Astrocyte (in vitro differentiated cells and primary cell): ENCODE results near the gene TSPAN19. TPM values are rescaled to one million over a fixed set of nuclear protein-coding genes. Genes with fewer than 3 reads are reported as not detected.

Source experiments
- DNase-seq: peaks from one replicate; pipeline ENCODE4 v3.0.0-alpha.2; 2010; ENCODE audit warnings: low read depth
- FAIRE-seq: peaks from 2 replicates; lab custom pipeline; 2011; peaks lifted over from hg19 to GRCh38; lab: Jason Lieb, UNC
- H2AFZ ChIP-seq: 2 replicates; pipeline ENCODE4 v1.6.0; 2012; ENCODE audit warnings: low read depth, low read length, inconsistent platforms
- H3K27ac ChIP-seq: 2 replicates; pipeline ENCODE4 v1.5.1; 2011; ENCODE audit warnings: low read depth, low read length, inconsistent platforms
- H3K27me3 ChIP-seq: 2 replicates; pipeline ENCODE4 v1.6.0; 2011; ENCODE audit warnings: low read length, inconsistent platforms; ENCODE audit not compliant: insufficient read depth
- H3K36me3 ChIP-seq: 2 replicates; pipeline ENCODE4 v1.5.1; 2011; ENCODE audit warnings: low read length, inconsistent platforms; ENCODE audit not compliant: insufficient read depth
- H3K4me1 ChIP-seq: 2 replicates; pipeline ENCODE4 v1.5.1; 2011; ENCODE audit warnings: low read length, inconsistent platforms; ENCODE audit not compliant: insufficient read depth
- H3K4me2 ChIP-seq: 2 replicates; pipeline ENCODE4 v1.6.0; 2012; ENCODE audit warnings: low read length, inconsistent platforms
- H3K4me3 ChIP-seq: 2 replicates; pipeline ENCODE4 v1.5.1; 2011; ENCODE audit warnings: low read depth, mild to moderate bottlenecking, low read length, inconsistent platforms; ENCODE audit not compliant: insufficient read depth
- H3K79me2 ChIP-seq: 2 replicates; pipeline ENCODE4 v1.6.0; 2012; ENCODE audit warnings: mild to moderate bottlenecking, low read length, inconsistent platforms; ENCODE audit not compliant: insufficient read depth
- H3K9ac ChIP-seq: 2 replicates; pipeline ENCODE4 v1.6.0; 2012; ENCODE audit warnings: mild to moderate bottlenecking, low read length, inconsistent platforms
- H3K9me3 ChIP-seq: 2 replicates; pipeline ENCODE4 v1.5.1; 2012; ENCODE audit warnings: low read depth, mild to moderate bottlenecking, low read length, inconsistent platforms; ENCODE audit not compliant: insufficient read depth
- H4K20me1 ChIP-seq: 2 replicates; pipeline ENCODE4 v1.6.0; 2012; ENCODE audit warnings: low read length, inconsistent platforms; ENCODE audit not compliant: insufficient read depth
- H3K27ac Mint-ChIP-seq: one replicate; pipeline ENCODE4 v1.8.0; 2021; ENCODE audit warnings: mild to moderate bottlenecking, mixed read lengths; ENCODE audit not compliant: unreplicated experiment
- H3K27me3 Mint-ChIP-seq: one replicate; pipeline ENCODE4 v1.8.0; 2021; ENCODE audit warnings: low read depth, mixed read lengths; ENCODE audit not compliant: unreplicated experiment
- H3K36me3 Mint-ChIP-seq: one replicate; pipeline ENCODE4 v1.8.0; 2021; ENCODE audit warnings: low read depth, mixed read lengths; ENCODE audit not compliant: unreplicated experiment
- H3K4me1 Mint-ChIP-seq: one replicate; pipeline ENCODE4 v1.8.0; 2021; ENCODE audit warnings: low read depth, mixed read lengths; ENCODE audit not compliant: unreplicated experiment
- H3K4me3 Mint-ChIP-seq: one replicate; pipeline ENCODE4 v1.8.0; 2021; ENCODE audit warnings: mild to moderate bottlenecking, moderate library complexity, mixed read lengths; ENCODE audit not compliant: unreplicated experiment
- H3K9me3 Mint-ChIP-seq: one replicate; pipeline ENCODE4 v1.8.0; 2021; ENCODE audit warnings: mild to moderate bottlenecking, mixed read lengths; ENCODE audit not compliant: unreplicated experiment
- CTCF ChIP-seq: IDR thresholded peaks from 2 replicates; pipeline ENCODE4 v1.5.1; 2011; ENCODE audit warnings: low read depth, mild to moderate bottlenecking, inconsistent platforms, low read length, moderate library complexity; ENCODE audit not compliant: insufficient read depth
- EZH2 ChIP-seq: IDR thresholded peaks from 2 replicates; pipeline ENCODE4 v1.6.1; 2012; ENCODE audit warnings: mild to moderate bottlenecking, low read length, inconsistent platforms; ENCODE audit not compliant: insufficient read depth
- total RNA-seq: library from RNA; stranded (reverse); gene quantifications from 2 replicates; pipeline ENCODE4 v1.2.1, GENCODE V29; 2021

Gene TSPAN19
- total RNA-seq, 1 donor from 2014 or later, result not detected

GRCh38 chr12:84978921-84979320 lies 57.2 kb downstream of the TSPAN19 start:
- H3K4me1 ChIP-seq, result no peaks in the 10 kb centered on the region
- no peaks in the 10 kb centered on the region for H4K20me1 ChIP-seq
- no peak for FAIRE-seq
- H3K4me3 Mint-ChIP-seq, result no peak overlapping the region
- H3K36me3 Mint-ChIP-seq, result no peaks in the 10 kb centered on the region
- no peak for DNase-seq
- H3K9me3 ChIP-seq, result no peaks in the 10 kb centered on the region
- no peak overlapping the region for H2AFZ ChIP-seq
- no peak overlapping the region for H3K27ac Mint-ChIP-seq
- H3K27me3 ChIP-seq, result no peaks in the 10 kb centered on the region
- no peak overlapping the region for H3K4me2 ChIP-seq
- H3K9ac ChIP-seq, result no peak overlapping the region
- no peak overlapping the region for H3K27ac ChIP-seq
- H3K4me1 Mint-ChIP-seq, result peaks cover 11% of the 10 kb centered on the region
- H3K79me2 ChIP-seq, result no peaks in the 10 kb centered on the region
- TF ChIP-seq CTCF (no peak), EZH2 (no peak)
- H3K4me3 ChIP-seq, result no peak overlapping the region
- no peaks in the 10 kb centered on the region for H3K36me3 ChIP-seq
- no peaks in the 10 kb centered on the region for H3K9me3 Mint-ChIP-seq
- H3K27me3 Mint-ChIP-seq, result no peaks in the 10 kb centered on the region

GRCh38 chr12:84976133-84976532 lies 59.9 kb downstream of the TSPAN19 start:
- H3K79me2 ChIP-seq, result no peaks in the 10 kb centered on the region

More at GRCh38 chr12:84976133-84976532, 59.9 kb downstream of the TSPAN19 start:
- Mint-ChIP-seq H3K9me3 (no peaks in the 10 kb centered on the region), H3K27ac (no peak overlapping the region), H3K4me1 (peaks cover 29% of the 10 kb centered on the region), H3K36me3 (no peaks in the 10 kb centered on the region), H3K4me3 (no peak overlapping the region), H3K27me3 (no peaks in the 10 kb centered on the region)
- FAIRE-seq (no peak), DNase-seq (no peak)
- Histone ChIP-seq H3K4me3 (no peak overlapping the region), H4K20me1 (no peaks in the 10 kb centered on the region), H3K36me3 (no peaks in the 10 kb centered on the region), H2AFZ (no peak overlapping the region), H3K4me1 (no peaks in the 10 kb centered on the region), H3K9ac (no peak overlapping the region), H3K27me3 (no peaks in the 10 kb centered on the region), H3K27ac (no peak overlapping the region), H3K9me3 (no peaks in the 10 kb centered on the region), H3K4me2 (no peak overlapping the region)
- TF ChIP-seq CTCF, result no peak
- TF ChIP-seq EZH2, result no peak
